IMR-90 (cell line): Measurements from ENCODE around the gene EFHC1. TPM values are rescaled to one million over a fixed set of nuclear protein-coding genes. Genes with fewer than 3 reads are reported as not detected.

Source experiments
- ATAC-seq: fragments of 200-7000 bp; cut with Tn5 transposase; 2 replicates; pipeline ENCODE4 v1.9.1; 2020; ENCODE audit warnings: low read depth, mild to moderate bottlenecking, moderate library complexity
- BruUV-seq: library from RNA; stranded (reverse); fragments of 400-500 nt; replicated peaks from 2 replicates; lab custom pipeline; 2021; lab: Mats Ljungman, UMichigan
- CTCF ChIA-PET: fragments of 300-600 bp; formaldehyde crosslinking; extraction: SDS; loops from one replicate; lab custom pipeline; 2021; ENCODE audit warnings: antibody characterized with exemption; lab: Yijun Ruan, JAX
- POLR2A ChIA-PET: fragments of 300-600 bp; sonication (Branson Sonifier 250); formaldehyde crosslinking; loops from one replicate; lab custom pipeline; 2022; ENCODE audit warnings: antibody characterized with exemption; ENCODE audit not compliant: unreplicated experiment; lab: Charles Lee
- DNase-seq: peaks from one replicate; pipeline ENCODE4 v3.0.0; 2013
- H2AFZ ChIP-seq: replicated peaks from 2 replicates; pipeline ENCODE3; 2013; ENCODE audit warnings: low read length, mild to moderate bottlenecking; ENCODE audit not compliant: poor library complexity
- H2AK5ac ChIP-seq: 2 replicates; pipeline ENCODE4 v1.6.1; 2013; ENCODE audit warnings: low read depth, low read length, inconsistent platforms
- H2AK9ac ChIP-seq: replicated peaks from 2 replicates; pipeline ENCODE3; 2013; ENCODE audit warnings: mild to moderate bottlenecking, low read depth, low read length, moderate library complexity; ENCODE audit not compliant: poor library complexity
- H2BK120ac ChIP-seq: 2 replicates; pipeline ENCODE4 v1.6.1; 2013; ENCODE audit warnings: low read depth, low read length, inconsistent platforms
- H2BK15ac ChIP-seq: 3 replicates; pipeline ENCODE4 v1.6.1; 2013; ENCODE audit warnings: low read depth, low read length, inconsistent platforms
- H2BK20ac ChIP-seq: 2 replicates; pipeline ENCODE4 v1.6.1; 2013; ENCODE audit warnings: low read depth, mild to moderate bottlenecking, inconsistent platforms, low read length, moderate library complexity
- H2BK5ac ChIP-seq: 2 replicates; pipeline ENCODE4 v1.6.1; 2013; ENCODE audit warnings: mild to moderate bottlenecking, low read depth, low read length, inconsistent platforms; ENCODE audit not compliant: poor library complexity, severe bottlenecking
- H3K14ac ChIP-seq: replicated peaks from 2 replicates; pipeline ENCODE4 v1.6.1; 2013; ENCODE audit warnings: low read depth, low read length, inconsistent platforms
- H3K18ac ChIP-seq: 2 replicates; pipeline ENCODE4 v1.6.1; 2013; ENCODE audit warnings: low read depth, low read length, control low read depth
- H3K23ac ChIP-seq: 2 replicates; pipeline ENCODE4 v1.6.1; 2013; ENCODE audit warnings: low read depth, low read length, inconsistent platforms
- H3K27ac ChIP-seq: 2 replicates; pipeline ENCODE4 v1.5.1; 2013; ENCODE audit warnings: mild to moderate bottlenecking, control low read depth, low read length; ENCODE audit not compliant: insufficient read depth
- H3K27me3 ChIP-seq: 2 replicates; pipeline ENCODE4 v1.6.1; 2013; ENCODE audit warnings: low read length; ENCODE audit not compliant: control insufficient read depth, insufficient read depth
- H3K36me3 ChIP-seq: 2 replicates; pipeline ENCODE4 v1.6.1; 2013; ENCODE audit warnings: low read length, mixed read lengths; ENCODE audit not compliant: control insufficient read depth, insufficient read depth
- H3K4ac ChIP-seq: 2 replicates; pipeline ENCODE4 v1.6.1; 2013; ENCODE audit warnings: low read depth, low read length, inconsistent platforms
- H3K4me1 ChIP-seq: 2 replicates; pipeline ENCODE4 v1.6.1; 2013; ENCODE audit warnings: low read length, mixed read lengths; ENCODE audit not compliant: control insufficient read depth, insufficient read depth
- H3K4me2 ChIP-seq: 2 replicates; pipeline ENCODE4 v1.6.1; 2013; ENCODE audit warnings: low read depth, mild to moderate bottlenecking, control low read depth, low read length, moderate library complexity
- H3K4me3 ChIP-seq: 2 replicates; pipeline ENCODE4 v1.5.1; 2013; ENCODE audit warnings: low read depth, mild to moderate bottlenecking, control low read depth, low read length, moderate library complexity; ENCODE audit not compliant: insufficient read depth
- H3K56ac ChIP-seq: 2 replicates; pipeline ENCODE4 v1.6.1; 2013; ENCODE audit warnings: low read length, inconsistent platforms; ENCODE audit not compliant: insufficient read depth; ENCODE audit errors: extremely low read depth
- H3K79me1 ChIP-seq, 2 experiments: 2 replicates each; pipeline ENCODE4 v1.6.1; 2013; ENCODE audit warnings: low read length in 2 of 2, inconsistent platforms in 1 of 2, low read depth in 1 of 2
- H3K9ac ChIP-seq: 2 replicates; pipeline ENCODE4 v1.6.1; 2013; ENCODE audit warnings: low read depth, low read length, control low read depth
- H3K9me1 ChIP-seq: 2 replicates; pipeline ENCODE4 v1.6.1; 2013; ENCODE audit warnings: low read length, inconsistent platforms; ENCODE audit not compliant: insufficient read depth
- H3K9me3 ChIP-seq: 2 replicates; pipeline ENCODE4 v1.6.1; 2013; ENCODE audit warnings: low read length; ENCODE audit not compliant: control insufficient read depth, insufficient read depth
- H4K20me1 ChIP-seq: 2 replicates; pipeline ENCODE4 v1.6.1; 2013; ENCODE audit warnings: low read length, inconsistent platforms; ENCODE audit not compliant: insufficient read depth
- H4K5ac ChIP-seq: 2 replicates; pipeline ENCODE4 v1.6.1; 2013; ENCODE audit warnings: mild to moderate bottlenecking, low read depth, low read length, control low read depth
- H4K8ac ChIP-seq, 2 experiments: 2 replicates each; pipeline ENCODE4 v1.6.1; 2013; ENCODE audit warnings: low read depth in 2 of 2, low read length in 2 of 2, control low read depth in 1 of 2, inconsistent platforms in 1 of 2
- H4K91ac ChIP-seq: 2 replicates; pipeline ENCODE4 v1.6.1; 2013; ENCODE audit warnings: low read depth, low read length, inconsistent platforms; ENCODE audit not compliant: insufficient read depth
- BHLHE40 ChIP-seq: fragments of 150-350 bp; IDR thresholded peaks from 2 replicates; pipeline ENCODE4 v1.6.1; 2016; ENCODE audit warnings: mild to moderate bottlenecking, low read depth, low read length
- CEBPB ChIP-seq: IDR thresholded peaks from 2 replicates; pipeline ENCODE4 v1.6.1; 2012; ENCODE audit warnings: low read depth, low read length, improper control_type of control experiment
- CHD1 ChIP-seq: IDR thresholded peaks from 2 replicates; pipeline ENCODE4 v1.6.1; 2012; ENCODE audit warnings: low read depth, low read length, improper control_type of control experiment
- MAFK ChIP-seq: IDR thresholded peaks from 2 replicates; pipeline ENCODE4 v1.6.1; 2012; ENCODE audit warnings: low read depth, low read length, improper control_type of control experiment
- MAZ ChIP-seq: IDR thresholded peaks from 2 replicates; pipeline ENCODE4 v1.6.1; 2012; ENCODE audit warnings: low read depth, mild to moderate bottlenecking, low read length, improper control_type of control experiment, moderate library complexity, borderline replicate concordance
- MXI1 ChIP-seq: IDR thresholded peaks from 2 replicates; pipeline ENCODE4 v1.6.1; 2012; ENCODE audit warnings: low read depth, mild to moderate bottlenecking, low read length, moderate library complexity, borderline replicate concordance
- RAD21 ChIP-seq: IDR thresholded peaks from 2 replicates; pipeline ENCODE4 v1.6.1; 2012; ENCODE audit warnings: low read length, improper control_type of control experiment
- RCOR1 ChIP-seq: IDR thresholded peaks from 2 replicates; pipeline ENCODE4 v1.6.1; 2012; ENCODE audit warnings: mild to moderate bottlenecking, low read length, improper control_type of control experiment; ENCODE audit not compliant: insufficient replicate concordance
- RFX5 ChIP-seq: IDR thresholded peaks from 2 replicates; pipeline ENCODE4 v1.8.0; 2012; ENCODE audit warnings: low read depth, mild to moderate bottlenecking, low read length, moderate library complexity
- SMC3 ChIP-seq: fragments of 150-350 bp; IDR thresholded peaks from 2 replicates; pipeline ENCODE4 v1.6.1; 2016; ENCODE audit warnings: low read depth, mild to moderate bottlenecking, antibody characterized with exemption, low read length, moderate library complexity
- WGBS, 2 experiments: methylation state at CpG; one replicate each; pipeline versions ENCODE4 v1.1.5 to v1.1.7; 2013; ENCODE audit warnings: missing lambda C conversion rate in 2 of 2; ENCODE audit not compliant: insufficient read length in 1 of 2; ENCODE audit errors: extremely low coverage in 2 of 2; 5-methylcytosine and 5-hydroxymethylcytosine counted together
- dilution Hi-C: fragments of 300-500 bp; cut with HindIII; formaldehyde crosslinking; loops from one replicate; pipeline ENCODE4 v1.14.3; 2018; ENCODE audit warnings: low sequenced_read_pairs; ENCODE audit not compliant: unreplicated experiment
- in situ Hi-C: fragments of 300-500 bp; cut with MboI; formaldehyde crosslinking; loops from 3 replicates; pipeline ENCODE4 v1.14.3; 2019; ENCODE audit warnings: low sequenced_read_pairs, inconsistent platforms, mixed read lengths
- intact Hi-C: fragments of 100-400 bp; cut with micrococcal nuclease; formaldehyde crosslinking; loops from 2 replicates; pipeline ENCODE4 v1.10.0; 2022
- polyA plus RNA-seq, 3 experiments: library from polyadenylated mRNA; depleted of rRNA; stranded (reverse); fragments of >200 nt; gene quantifications; 2 replicates each; pipeline ENCODE4 v1.2.3, GENCODE V29; 2012; ENCODE audit warnings: low replicate concordance in 1 of 3
- total RNA-seq: library from RNA; depleted of rRNA; stranded (reverse); fragments of >200 nt; gene quantifications from 2 replicates; pipeline ENCODE4 v1.2.3, GENCODE V29; 2012
- TF ChIP-seq, protein P1 (sequence below): fragments of 150-350 bp; IDR thresholded peaks from 2 replicates; pipeline ENCODE4 v1.6.1; 2017; ENCODE audit warnings: mild to moderate bottlenecking, antibody characterized with exemption, low read length, low read depth

Gene EFHC1
- total and polyA plus RNA-seq, 2 of the 4 experiments (the other 2 are of a cell fraction): 14.0 to 23.0 TPM

- dilution Hi-C loops: no loop called here
Observed at GRCh38 chr6:52474173-52474572, 54.0 kb downstream of the EFHC1 start.

More at GRCh38 chr6:52474173-52474572, 54.0 kb downstream of the EFHC1 start:
- Histone ChIP-seq H4K8ac (no peak overlapping the region), H3K79me1 (no peaks in the 10 kb centered on the region), H2AFZ (no peak overlapping the region), H3K4me2 (no peak overlapping the region), H2BK20ac (no peak overlapping the region), H3K9me3 (no peaks in the 10 kb centered on the region), H3K4ac (no peak overlapping the region), H3K27me3 (no peaks in the 10 kb centered on the region), H2BK5ac (no peak overlapping the region), H3K4me1 (no peaks in the 10 kb centered on the region), H2AK9ac (no peak overlapping the region), H3K27ac (no peak overlapping the region), H2AK5ac (no peak overlapping the region), H3K23ac (no peak overlapping the region), H3K9me1 (no peaks in the 10 kb centered on the region), H4K91ac (no peak overlapping the region), H3K18ac (no peak overlapping the region), H4K5ac (no peak overlapping the region), H2BK120ac (no peak overlapping the region), H3K4me3 (no peak overlapping the region), H3K36me3 (no peaks in the 10 kb centered on the region), H3K9ac (no peak overlapping the region), H3K56ac (no peak overlapping the region), H2BK15ac (no peak overlapping the region), H4K20me1 (no peaks in the 10 kb centered on the region), H3K14ac (no peak overlapping the region)
- ATAC-seq (no peak), DNase-seq (no peak)
- POLR2A ChIA-PET: no interaction called here
- no CpG with 5 or more reads among the region's 4 CpGs for WGBS, 2 experiments
- BruUV-seq: no TSS peak
- in situ Hi-C loops: no loop called here
- intact Hi-C loops: loop anchor here (5.0 kb wide), 1 partner anchor 52 kb away; the partner anchor contains the start of gene EFHC1
- TF ChIP-seq, protein P1, sequence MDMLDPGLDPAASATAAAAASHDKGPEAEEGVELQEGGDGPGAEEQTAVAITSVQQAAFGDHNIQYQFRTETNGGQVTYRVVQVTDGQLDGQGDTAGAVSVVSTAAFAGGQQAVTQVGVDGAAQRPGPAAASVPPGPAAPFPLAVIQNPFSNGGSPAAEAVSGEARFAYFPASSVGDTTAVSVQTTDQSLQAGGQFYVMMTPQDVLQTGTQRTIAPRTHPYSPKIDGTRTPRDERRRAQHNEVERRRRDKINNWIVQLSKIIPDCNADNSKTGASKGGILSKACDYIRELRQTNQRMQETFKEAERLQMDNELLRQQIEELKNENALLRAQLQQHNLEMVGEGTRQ: no peak
- TF ChIP-seq MXI1: no peak
- TF ChIP-seq RFX5: no peak
- TF ChIP-seq RAD21: no peak
- TF ChIP-seq MAZ: no peak
- no peak for TF ChIP-seq RCOR1
- no peak for TF ChIP-seq CEBPB
- no peak for TF ChIP-seq SMC3
- TF ChIP-seq CHD1: no peak
- no peak for TF ChIP-seq MAFK
- no peak for TF ChIP-seq BHLHE40
- CTCF ChIA-PET: no interaction called here
